HG02678 (cell line): ENCODE data around the gene GAPDHS.

Experiments
- ATAC-seq: cut with Tn5 transposase; IDR thresholded peaks from one replicate; pipeline ENCODE4 v1.9.1; 2021; ENCODE audit warnings: mild to moderate bottlenecking, moderate library complexity; ENCODE audit not compliant: unreplicated experiment

GAPDHS gene

DNA sequence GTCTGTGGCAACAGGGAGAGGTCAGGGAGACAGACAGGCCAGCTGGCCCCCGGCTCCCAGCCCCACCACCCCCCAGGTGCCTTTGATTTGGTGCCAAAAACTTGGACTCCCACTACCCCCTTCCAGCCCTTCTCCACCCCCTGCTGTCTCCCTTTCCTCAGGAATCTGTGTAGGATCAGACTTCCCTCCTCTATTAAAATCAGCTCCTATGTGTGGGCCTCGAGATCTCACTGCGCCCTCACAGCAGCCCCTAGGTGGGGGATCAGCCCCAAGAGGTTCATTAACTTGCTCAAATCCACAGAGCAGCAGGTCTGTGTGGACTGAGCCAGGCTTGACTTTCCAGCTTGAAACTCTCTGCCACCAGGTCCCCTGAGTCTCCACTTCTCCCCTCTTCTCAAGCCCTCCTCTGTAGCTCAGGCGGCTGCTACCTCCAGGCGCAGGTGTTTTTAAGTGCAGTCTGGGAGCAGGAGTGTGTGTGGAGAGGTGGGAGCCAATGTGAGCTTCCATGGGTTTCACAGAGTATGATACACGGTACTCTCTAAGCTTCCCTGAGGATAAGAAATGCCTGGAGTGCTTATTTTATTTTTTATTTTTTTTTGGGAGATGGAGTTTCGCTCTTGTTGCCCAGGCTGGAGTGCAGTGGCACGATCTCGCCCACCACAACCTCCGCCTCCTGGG is 1.7 kb downstream of the GAPDHS start:
- ATAC-seq = no peak

DNA sequence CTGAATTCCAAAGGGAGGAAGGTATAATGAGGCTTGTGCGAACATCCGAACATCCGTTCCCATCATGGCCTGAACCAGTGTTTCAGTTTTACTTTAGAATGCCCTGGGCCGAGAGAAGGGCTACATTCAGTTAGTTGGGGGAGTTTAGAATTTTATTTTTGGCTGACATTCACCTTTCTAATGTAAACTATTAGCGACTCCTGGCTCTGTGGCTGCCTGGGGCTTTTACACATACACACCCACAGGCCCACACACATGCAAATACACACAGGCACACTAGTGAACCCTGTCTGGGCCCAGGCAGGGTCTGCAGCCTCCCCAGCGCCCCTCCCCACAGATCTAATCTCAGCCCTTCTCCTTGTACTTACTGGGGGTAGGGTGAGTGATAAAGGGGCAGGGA is 6.1 kb downstream of the GAPDHS start:
- ATAC-seq = no peak

DNA sequence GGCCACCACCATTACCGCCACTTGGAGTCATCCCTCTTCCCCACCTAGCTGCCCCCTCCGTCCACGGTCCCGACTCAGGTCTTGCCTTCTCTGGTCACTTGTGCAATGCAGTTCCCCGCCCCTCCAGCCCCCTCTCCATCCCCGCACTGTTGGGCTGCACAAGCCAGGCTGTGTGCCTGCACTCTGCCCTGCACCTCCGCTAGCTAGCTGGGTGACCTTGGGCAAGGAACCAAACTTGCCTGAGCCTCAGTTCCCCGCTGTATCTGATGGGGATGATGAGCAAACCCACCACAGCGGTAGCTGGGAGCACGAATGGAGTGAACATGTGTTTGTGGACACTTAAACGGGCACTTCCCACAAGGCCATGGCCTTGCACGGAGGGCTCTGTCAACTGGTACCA is 6.6 kb downstream of the GAPDHS start:
- no peak for ATAC-seq

DNA sequence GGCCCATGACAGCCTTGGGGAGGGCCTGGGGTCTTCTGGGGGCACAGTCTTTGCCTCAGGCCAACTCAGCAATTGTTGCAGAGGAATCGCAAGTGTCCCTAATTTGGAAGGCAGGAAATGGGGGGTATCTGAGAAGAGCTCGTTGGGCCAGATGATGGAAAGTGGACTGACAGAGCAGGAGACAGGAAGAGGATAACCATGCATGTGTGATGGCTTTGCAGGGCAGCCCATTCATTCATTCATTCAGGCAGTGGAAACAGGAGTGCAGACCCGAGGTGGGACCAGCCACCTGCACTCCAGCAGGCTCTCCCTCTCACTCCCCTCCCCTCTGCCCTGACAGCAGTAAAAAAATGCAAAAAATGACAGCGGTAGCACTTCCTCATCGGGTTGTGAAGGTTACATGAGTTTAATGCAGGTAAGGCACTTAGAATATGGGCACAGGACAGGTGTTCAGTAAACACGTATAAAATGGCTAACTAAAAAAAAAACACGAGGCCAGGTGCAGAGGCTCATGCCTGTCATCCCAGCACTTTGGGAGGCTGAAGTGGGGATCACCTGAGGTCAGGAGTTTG is 7.2 kb downstream of the GAPDHS start:
- ATAC-seq = no peak

DNA sequence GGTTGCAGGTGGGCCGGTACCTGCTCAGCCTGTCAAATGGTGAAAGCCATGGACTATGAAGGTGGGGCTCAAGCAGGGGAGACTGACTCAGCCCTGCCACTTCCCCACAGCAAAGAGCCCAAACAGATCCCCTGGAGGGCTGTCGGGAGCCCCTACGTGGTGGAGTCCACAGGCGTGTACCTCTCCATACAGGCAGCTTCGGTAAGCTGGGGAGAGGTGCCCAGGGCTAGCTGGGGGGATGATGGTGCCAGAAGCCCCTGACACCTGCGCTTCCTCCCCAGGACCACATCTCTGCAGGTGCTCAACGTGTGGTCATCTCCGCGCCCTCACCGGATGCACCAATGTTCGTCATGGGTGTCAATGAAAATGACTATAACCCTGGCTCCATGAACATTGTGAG is 9.0 kb downstream of the GAPDHS start:
- no peak for ATAC-seq

DNA sequence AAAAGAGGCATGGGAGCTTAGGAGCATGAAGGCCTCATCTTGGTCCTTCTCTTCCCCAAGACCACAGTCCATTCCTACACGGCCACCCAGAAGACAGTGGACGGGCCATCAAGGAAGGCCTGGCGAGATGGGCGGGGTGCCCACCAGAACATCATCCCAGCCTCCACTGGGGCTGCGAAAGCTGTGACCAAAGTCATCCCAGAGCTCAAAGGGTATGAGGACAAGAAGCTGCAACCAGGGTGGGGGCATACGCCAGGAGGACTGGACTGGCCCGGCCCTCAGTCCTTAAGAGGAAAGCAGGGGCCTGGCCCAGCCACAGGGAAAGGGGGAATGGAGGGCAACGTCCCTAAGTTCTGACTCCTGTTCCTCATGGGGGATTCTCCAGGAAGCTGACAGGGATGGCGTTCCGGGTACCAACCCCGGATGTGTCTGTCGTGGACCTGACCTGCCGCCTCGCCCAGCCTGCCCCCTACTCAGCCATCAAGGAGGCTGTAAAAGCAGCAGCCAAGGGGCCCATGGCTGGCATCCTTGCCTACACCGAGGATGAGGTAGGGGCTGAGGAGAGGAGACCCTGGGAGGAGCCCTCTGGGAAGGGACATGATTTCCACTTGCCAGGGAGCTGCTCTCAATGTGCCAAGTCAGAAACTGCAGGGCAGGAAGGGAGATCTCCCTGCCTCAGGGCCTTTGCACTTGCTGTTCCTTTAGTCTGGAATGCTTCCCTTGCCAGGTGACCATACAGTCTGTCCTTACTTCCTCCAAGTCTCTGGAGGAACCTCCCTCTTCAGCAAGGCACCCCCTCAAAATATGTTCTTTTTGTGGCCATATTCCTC is 10.2 kb downstream of the GAPDHS start:
- ATAC-seq = no peak

DNA sequence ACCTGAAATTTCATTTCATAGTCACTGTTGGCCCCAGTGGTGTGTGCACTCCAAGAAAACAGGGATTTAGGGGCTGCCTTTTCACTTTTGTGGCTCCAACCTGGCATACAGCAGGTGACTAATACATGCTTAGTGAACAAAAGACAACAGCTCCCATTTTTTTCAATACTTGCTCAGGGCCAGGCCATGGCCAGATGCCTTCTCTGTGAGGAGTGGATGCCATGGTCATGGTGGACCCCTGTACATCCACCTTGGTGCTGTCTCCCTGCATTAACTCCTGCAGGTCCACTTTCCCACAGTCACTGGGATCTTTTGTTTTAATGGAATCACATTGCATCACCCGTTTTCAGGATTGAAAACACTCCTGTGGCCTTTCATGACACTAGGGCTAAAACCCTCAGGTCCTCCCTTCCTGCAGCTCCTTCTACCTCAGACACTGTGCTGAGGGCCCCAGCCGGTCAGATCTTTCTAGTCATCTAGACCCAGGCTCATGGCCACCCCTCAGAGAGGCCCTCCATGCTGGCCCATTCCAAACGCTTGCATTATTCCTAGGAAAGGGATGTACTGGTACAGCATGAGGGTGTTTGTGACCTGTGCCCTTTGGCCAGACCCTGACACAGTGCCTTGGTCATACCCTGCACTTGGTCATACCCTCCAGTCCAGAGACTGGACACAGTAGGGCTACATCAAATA is 11.0 kb downstream of the GAPDHS start:
- ATAC-seq = no peak

DNA sequence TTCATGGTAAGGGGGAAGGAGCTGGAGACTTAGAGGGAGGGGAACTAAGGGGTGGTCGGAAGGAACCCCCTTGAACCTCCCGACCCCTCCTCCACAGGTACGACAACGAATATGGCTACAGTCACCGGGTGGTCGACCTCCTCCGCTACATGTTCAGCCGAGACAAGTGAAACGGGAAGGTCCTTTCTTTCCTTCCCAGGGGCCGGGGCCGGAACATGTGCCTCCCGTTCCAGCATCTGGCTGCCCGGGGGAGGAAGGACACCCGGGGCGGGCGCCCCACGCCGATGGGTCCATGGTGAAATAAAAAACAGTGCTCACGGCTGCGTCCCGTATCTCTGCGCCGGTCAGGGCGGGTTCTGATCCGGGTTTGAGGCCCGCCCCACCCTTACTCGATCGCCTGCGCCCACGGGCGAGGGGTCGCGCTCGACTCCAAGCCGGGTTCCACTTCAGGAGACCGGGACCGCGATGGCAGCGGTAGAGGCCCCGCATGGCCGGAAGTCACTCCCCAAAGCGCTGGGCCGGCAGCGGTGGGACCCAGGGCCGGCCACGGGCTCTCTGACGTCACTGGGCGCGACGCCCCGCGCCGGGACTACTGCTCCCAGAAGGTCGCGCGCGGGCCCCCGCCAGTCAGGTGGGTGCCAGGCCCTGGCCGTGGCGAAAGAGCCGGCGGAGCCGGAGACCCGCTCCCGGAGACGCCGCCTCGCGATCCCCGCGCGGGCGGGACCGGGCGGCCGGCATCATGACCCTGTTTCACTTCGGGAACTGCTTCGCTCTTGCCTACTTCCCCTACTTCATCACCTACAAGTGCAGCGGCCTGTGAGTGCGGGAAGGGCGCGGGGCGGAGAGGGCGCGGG is 12.0 kb downstream of the GAPDHS start, which contains the start of gene TMEM147:
Gene TMEM147, plus strand, starts transcription at position 626 of the 854 bp plus-strand sequence. Its CDS starts 114 bp downstream, at position 740.
- ATAC-seq = peak; percentile 79

DNA sequence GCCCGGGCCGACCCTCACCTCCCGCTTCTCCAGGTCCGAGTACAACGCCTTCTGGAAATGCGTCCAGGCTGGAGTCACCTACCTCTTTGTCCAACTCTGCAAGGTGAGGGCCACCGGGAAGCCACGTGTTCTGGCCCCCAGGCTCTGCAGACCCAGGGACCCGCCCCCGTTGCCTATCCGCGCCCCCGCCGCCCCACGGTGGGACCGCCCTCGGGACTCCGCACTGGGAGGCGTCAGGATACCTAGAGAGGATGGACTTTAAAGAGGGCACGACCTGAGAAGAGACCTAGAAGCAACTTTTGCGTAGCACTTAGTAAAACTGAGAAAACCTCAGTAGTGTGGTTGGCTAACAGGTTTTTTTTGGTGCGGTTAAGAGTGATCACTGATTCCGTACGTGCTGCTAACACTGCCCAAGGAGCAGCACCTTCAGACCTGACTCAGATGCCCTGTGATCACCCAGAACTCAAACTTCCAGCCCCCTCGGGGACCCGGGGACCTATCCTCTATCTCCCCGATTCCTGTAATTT is 12.7 kb downstream of the GAPDHS start:
- peak; percentile 44 for ATAC-seq

DNA sequence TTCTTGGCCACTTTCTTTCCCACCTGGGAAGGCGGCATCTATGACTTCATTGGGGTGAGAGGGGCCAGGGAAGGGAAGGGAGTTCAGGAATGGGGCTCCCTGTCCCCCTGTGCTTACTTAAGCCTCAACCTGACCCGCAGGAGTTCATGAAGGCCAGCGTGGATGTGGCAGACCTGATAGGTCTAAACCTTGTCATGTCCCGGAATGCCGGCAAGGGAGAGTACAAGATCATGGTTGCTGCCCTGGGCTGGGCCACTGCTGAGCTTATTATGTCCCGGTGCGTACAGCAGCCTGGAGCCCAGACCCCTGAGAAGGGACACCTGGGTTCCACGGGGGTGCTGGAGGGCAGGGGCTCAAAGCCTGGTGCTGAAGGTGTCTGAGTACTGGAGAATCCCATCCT is 13.3 kb downstream of the GAPDHS start:
- ATAC-seq = no peak

DNA sequence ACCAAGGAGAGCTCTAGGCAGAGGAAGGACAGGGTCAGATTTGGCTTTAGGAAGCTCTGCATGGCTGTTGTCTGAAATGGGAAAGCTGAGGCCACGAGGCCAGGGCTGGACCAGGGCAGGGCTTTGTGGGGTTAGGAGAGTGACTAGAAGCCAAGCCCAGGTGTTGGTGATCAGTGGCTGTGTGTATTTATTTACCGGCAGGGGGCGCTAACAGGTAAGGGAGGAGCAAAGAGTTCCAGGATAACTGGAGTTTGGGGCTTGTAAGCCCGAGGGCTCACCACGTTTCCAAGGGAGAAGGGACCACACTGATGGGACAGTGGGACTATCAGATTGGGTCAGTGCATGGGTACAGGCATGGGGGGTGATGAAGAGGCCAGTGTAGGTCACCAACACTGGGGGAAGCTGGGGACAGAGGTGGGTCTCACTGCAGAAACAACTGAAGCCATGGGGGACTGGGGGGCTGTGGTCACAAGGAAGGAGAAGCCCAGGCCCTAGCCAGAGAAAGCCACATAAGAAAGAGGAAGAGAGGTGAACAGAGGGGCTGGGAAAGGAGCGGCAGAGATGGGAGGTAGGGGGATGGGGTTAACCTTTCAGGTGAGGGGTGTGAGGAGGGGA is 16.0 kb downstream of the GAPDHS start:
- ATAC-seq = no peak

DNA sequence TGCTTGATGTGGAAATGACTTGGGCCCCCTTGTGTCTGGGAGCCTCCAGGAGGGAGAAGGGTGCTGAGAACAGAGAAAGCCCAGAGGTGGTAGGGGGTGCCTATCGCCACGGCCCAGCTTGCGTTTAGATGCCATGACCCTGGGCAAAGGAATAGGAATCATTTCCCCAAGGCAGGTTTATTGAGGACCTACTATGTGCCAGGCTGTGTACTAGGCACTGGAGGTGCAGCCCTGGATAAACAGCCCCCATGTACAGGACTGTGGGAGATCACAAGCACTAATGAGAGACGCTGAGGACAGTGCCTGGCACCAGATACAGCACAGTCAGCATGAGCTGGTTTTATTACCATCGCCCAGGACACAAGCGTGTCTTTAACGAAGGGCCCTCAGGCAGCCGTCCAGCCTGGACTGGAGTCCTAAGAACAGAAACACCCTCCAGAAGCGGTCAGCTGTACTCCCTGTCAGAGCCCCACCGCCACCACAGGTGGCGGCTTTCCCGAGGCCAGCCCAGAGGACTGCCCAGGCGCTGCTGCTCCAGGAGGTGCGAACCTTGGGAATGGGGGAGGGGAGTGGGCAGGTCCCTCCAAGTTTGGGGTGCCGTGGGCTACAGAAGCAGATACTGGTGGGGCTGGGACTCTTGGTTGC is 16.7 kb downstream of the GAPDHS start:
- ATAC-seq = no peak

DNA sequence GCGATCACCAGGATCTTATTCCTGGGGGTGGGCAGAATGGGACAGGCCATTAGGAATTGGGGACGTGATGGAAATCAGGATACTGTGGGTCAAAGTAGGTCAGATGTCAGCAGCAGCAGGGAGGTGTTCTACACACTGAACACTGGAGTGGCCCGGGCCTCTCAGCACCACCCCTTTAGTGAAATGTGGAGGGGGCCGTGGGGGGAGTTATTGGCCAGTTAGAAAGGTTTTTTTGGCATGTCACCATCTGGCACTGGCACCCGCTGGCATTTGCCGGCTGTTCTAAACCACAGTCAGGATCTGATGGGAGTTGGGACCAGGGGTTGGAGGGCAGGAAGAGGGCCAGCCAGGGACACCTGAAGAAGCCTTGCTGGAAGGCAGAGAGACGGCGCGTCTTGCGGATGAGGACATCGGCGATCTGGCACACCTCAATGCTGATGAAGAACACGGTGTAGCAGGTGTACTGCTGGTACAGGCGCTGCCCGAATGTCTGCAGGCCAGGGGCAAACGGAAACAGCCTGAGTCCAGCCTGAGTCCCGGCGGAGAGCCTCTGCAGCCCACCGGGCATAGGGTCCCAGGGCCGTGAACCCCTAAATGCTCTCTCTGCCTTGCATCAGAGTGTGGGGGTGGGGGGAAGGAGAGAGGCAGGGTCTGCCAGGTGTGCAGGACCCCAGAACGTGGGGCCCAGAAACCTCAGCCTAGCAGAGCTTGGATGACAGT is 18.0 kb downstream of the GAPDHS start:
- no peak for ATAC-seq

DNA sequence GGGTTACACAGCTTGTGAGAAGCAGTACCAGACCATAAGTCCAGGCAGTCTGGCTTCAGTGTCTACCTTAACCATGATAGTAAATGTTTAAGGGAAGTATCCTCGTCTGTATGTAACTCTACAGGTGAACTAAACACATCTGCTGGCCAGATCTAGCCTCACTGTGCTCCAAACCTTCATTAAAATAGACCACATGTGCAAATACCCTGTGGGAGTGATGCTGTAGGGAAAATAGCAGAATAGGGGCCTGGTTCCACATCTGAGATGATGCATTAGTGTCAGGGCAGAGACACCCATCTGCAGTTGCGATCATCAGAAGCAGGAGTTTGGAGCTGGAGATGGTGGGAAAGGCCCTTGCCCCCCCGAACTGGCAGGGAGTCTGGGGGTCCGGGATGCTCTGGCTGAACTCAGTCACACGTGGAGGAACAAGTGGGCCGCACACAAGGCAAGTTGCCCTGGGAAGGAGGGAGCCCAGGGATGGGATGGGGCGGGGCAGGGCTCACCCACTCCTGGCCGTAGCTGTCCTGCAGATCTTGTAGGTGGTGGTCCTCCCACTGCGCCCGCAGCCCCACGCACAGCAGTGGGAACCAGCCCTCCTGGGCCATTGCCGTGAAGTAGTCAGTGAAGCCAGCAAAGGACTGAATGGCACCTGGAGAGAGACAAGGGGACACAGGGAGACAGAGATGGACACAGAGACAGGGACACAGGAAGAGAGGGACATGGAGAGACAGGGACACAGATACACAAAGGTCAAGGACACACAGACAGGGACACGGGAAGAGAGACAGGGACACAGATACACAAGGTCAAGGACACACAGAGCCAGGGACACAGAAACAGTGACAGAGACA is 19.5 kb downstream of the GAPDHS start:
- ATAC-seq = no peak

DNA sequence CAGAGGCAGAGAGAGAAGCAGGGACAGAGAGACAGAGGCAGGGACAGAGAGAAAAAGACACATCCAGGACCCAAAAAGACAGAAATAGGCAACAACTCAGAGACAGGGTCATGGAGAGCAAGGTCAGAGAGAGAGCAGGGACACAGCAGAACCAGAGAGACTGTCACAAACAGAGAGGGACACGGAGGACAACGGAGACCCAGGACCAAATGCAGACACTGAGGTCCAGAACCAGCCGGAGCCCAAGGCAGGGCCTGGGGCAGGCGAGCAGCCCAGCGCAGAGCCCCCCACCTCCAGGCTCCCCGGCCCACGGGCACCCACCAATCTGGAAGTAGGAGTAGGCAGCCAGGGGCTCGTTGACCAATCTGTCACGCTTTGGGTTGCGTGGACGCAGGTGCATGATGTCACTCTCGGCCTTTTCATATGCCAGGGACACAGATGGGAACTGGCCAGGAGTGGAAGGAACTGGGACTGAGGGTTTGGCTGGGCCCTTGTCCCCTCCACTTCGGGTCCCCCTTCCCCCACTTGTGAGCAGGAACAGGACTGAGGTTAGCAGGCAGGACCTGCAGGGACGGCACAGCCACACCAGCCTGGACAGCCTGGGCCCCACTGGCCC is 20.2 kb downstream of the GAPDHS start:
- no peak for ATAC-seq

DNA sequence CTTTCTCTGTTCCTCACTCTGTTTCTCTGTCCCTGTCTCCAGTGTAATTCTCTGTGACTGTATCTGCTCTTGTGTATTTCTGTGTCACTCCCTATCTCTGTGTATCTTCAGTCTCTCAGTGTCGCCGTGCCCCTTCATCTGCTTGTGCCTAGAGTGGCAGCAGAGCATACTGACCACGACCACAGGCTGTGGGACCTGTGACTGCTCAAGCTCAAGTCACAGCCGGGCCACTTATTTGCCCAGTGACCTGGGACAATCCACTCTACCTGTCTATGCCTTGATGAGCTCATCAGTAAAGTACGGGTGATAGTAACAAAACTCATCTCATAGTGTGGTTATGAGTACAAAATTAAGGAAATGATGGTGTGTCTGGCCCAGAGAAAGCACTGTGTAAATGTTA is 20.8 kb downstream of the GAPDHS start:
- no peak for ATAC-seq

DNA sequence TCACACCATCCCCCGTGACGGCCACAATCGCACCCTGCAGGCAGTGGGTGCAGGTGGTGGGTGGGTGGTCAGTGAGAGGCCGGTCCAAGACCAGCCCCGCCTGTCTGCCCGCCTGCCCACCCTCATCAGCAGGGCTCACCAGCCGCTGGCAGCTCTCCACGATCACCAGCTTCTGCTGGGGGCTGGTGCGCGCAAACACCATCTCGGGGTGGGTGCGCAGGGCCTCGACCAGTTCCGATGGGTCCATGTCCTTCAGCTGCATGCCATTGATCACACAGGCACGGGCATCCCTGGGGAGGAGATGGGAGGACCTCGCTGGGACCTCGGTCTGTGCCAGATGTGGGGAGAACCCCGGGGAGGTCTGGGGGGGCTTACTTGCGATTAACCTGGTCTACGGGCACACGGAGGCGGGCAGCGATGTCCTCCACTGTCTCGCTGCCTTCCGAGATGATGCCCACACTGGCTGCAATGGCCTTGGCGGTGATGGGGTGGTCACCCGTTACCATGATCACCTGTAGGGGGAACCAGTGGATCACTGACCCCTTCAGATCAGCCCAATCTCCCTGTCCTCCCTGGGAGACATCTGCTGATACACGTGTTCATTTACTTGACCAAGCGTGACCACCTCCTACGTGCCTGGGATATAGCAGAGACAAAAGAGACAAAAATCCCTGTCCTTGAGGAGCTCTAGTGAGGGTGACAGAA is 22.2 kb downstream of the GAPDHS start:
- no peak for ATAC-seq
